Fibroblast of skin of abdomen (primary cell): ENCODE data around the gene IL17D.

Experiments used
- DNase-seq: peaks from one replicate; pipeline ENCODE4 v3.0.0-alpha.2; 2013

Gene IL17D

DNA sequence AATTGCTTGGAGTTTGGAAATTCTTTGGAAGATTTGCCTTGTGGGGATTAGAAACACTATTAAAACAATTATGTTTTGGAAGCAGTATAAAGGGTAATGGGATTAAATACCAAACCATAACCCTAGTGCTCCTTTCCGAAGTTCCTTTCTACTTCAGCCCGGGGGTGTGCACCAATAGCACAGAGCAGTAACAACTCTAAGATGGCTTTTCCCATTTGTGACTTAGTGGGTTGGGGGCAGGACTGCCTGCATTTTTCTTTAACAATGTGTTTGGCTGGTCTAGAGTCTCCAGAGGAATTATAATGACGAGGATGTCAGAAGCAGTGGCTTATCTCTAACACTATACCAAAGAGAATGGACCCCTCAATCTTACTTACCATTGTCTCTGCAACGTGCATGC lies 11.9 kb upstream of the IL17D start:
- no peak for DNase-seq

DNA sequence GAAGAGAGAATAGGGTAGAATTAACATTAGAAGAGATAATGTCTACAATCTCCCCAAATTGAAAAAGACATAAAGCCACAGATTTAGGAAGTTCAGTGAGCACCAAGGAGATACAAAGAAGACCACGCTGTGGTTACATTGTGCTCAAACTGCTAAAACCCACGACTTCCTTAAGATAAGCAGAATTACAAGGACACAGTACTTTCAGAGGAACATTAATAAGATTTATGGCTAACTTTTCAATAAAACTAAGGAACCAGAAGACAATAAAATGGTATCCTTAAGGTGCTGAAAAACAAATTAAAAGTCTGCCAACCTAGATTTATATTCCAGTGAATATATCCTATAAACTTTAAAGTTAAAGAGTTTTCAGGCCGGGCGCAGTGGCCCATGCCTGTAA lies 7.4 kb upstream of the IL17D start:
- no peak for DNase-seq

DNA sequence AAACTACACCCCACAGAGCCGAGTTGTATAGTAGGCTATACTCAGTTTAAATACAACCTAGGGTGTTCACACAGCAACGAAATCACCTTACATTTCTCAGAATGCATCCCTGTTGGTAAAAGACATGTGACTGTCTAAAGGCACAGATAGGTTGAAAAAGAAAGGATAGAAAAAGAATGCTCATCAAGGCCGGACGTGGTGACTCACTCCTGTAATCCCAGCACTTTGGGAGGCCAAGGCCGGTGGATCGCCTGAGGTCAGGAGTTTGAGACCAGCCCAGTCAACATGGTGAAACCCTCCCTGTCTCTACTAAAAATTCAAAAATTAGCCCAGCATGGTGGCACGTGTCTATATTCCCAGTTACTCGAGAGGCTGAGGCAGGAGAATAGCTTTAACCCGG lies 3.8 kb upstream of the IL17D start:
- no peak for DNase-seq

DNA sequence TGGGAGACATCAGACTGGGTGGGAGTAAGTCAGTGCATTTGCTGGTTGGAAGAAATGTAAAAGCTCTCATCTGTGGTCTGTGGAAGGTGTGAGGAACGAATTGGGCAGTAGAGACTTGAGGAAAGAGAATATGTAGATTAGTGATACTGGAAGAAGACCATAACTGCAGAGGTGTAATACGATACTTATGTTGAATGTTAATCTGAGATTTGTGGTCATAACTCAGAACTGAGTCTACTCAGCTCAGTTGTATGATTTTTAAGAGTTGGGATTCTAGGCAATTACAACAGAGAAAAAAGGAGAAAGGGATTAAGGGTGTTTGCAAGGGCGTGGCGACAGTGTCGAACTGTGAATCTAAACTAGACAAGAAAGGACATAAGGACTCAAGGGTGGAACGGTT lies 3.2 kb upstream of the IL17D start:
- DNase-seq: no peak

DNA sequence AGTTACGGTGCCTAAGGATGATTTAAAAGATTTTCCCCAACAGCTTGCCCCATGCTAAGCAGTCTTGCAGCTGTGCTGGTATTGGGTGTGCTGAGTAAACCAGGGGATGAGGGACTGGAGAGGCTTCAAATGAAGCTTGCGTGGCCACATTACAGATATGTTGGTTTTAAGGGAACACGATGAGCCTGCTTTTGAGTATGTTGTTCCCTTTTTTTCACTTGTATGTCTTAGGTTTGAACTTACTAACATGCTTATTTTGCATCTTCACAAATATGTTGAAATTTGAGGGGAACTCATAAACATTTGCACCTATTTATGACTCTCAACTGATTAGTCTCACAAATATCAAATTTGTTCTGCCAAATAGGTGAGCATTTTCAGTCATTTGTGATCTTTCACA lies 2.0 kb upstream of the IL17D start:
- no peak for DNase-seq

DNA sequence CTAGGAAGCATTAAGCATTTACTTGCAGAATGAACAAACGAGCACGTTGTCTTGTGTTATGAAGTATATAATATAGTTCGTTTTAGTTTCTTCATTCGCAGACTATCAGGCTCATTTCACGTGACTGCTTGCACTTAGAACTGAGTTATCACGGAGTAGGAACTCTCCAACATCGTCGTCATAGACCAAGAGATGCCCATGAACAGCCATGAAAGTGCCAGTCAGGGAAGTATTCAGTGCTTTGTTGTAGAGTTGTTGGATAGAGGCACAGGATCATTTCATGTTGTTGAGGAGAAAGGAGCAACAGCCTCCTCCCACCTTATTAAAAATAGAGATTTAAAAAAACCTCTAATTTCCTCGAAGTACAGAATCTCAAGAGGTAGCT lies 977 bp upstream of the IL17D start:
- no peak for DNase-seq

DNA sequence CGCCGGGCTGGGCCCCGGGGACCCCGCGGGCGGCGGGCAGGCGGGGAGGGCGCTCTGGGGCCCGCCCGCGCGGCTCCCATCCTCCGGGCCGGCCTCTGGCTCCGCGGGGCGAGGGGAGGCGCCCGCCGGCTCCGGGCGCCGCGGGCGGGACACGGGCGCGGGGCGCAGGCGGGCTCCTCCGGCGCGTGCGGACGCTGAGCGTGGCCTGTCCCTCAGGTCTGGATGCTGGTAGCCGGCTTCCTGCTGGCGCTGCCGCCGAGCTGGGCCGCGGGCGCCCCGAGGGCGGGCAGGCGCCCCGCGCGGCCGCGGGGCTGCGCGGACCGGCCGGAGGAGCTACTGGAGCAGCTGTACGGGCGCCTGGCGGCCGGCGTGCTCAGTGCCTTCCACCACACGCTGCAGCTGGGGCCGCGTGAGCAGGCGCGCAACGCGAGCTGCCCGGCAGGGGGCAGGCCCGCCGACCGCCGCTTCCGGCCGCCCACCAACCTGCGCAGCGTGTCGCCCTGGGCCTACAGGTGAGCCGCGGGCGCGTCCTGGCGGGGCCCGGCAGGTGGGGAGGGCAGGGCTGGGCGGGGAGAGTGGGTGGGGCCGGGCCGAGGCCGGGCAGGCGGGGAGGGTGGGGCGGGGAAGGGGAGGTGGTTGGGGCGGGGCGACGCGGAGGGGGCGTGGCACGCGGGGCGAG lies 420 bp downstream of the IL17D start:
- DNase-seq: peak; percentile 79

DNA sequence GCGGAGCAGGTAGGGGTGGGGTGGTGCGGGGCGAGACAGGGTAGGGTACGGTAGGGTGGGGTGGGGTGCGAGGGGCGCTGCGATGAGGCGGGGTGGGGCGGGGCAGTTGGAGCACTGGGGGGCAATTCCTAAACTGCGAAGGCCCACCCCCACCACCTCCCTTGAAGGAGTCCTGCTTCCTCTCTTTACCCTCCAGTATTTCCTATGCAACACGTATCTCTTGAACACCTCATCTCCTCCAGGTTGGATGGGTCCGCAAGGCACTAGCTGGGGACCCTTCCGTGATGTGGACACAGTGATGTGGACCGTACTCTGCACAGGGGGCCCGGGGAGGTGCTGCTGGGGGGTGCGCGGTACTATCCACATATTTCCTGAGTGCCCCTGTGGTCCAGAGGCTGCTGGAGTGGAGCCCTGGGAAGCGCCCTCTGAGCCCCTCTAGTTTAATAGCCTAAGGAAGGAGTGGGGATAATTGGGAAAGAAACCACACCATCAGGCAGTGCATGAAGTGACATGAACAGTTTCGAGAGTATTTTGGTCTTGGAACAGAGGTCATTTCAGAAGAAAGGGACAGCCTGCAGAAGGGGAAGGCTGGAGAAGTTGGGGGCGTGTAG lies 1.1 kb downstream of the IL17D start:
- no peak for DNase-seq

DNA sequence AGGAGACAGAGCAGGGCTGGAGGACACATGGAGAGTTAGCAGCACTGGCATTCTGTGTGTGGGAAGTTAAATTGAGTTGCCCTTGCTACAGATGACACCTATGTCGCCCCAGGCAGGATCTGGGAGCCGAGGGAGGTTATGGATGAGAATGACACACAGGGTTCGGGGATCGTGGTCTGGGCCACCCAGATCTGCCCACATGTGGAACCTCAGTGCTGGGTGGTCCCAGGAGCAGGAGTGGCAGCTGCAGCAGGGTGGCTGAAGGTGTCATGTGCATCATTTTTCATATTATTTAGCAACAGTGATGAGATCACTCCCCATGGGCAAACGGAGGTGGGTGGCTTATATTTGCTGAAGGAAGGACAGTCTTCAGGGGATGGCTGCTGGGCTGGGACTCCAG lies 3.2 kb downstream of the IL17D start:
- no peak for DNase-seq

DNA sequence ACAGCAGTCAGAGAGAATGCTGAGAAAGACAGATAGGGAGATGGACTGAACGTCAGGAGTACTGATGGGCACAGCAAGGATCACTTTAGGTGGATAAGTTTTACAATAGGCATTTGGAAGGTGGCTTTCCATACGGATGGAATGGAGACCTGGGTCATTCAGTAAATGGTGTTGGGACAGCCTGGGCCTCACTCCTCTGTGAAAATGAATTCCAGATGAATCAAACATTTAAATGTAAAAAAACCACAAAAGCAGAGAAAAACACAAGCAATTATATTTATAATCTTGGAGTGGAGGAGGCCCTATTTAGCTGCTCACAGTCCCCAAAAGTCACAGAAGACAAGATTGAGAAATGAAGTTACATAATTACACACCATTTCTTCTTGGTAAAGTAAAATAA lies 4.7 kb downstream of the IL17D start:
- DNase-seq: no peak

DNA sequence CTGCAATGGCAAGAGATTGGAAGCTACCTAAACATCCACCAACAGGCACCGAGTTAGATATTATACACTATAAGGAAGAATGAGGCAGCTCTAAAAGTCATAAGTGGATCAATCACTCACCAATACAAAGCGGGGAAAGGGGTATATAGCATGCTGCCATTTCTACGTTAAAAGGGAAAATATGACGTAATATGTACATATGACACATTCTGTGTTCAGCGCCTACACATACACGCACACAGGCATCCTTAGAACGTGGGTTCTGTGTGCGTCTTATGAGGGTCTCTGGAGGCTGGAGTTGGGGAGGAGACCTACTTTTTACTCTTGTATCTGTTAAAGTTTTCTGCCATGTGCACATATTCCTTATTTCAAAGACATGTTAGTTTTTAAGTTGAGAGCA lies 5.9 kb downstream of the IL17D start:
- no peak for DNase-seq

DNA sequence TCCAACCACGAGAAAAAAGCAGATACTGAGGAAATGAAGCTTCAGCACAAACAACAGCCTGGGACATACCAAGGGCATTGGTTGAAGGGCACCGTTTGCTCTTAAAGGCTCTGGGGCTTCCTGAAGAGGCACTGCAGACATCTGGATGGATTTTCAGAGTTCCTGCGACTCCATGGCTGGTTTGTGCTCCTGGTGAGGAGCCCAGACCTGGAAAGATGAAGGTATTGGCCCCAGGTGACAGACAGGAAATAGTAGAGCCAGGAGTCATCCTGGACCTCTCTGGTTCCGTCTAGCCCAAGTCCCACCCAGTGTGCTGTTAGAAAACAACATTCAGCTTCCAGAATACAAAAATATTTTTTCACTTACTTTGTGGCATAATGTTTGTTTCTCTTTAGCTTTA lies 6.3 kb downstream of the IL17D start:
- no peak for DNase-seq

DNA sequence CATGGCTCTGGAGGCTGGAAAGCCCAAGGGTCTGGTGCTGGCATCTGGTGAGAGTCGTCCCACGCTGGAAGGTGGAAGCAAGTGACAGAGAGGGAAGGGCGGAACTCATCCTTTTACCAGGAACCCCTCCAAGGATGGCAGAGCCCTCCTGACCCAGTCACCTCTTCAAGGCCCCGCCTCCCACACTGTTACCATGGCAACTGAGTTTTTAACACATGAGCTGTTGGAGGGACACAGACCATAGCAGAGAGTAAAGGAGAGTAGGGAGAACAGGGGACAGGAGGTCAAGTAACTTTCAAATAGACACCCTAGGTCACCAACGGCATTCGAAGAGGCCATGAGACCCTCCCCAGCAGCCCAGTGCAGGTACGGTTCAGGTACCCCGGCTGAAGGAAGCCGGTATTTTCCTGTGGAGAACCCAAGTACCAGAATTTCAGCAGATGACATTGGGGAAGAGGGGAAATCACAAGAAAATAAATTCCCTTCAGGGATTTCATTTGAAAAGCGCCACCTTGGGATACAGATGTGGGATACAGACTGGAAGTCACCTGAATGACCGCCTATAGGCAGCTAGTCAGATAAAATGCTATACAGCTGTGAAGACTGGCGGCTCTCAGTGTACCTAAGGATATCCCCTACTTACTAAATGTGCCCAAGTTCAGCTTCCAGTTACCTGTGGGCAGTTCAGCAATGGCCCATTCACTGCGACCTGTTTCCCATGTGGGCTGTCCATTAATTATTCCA lies 8.0 kb downstream of the IL17D start:
- no peak for DNase-seq

DNA sequence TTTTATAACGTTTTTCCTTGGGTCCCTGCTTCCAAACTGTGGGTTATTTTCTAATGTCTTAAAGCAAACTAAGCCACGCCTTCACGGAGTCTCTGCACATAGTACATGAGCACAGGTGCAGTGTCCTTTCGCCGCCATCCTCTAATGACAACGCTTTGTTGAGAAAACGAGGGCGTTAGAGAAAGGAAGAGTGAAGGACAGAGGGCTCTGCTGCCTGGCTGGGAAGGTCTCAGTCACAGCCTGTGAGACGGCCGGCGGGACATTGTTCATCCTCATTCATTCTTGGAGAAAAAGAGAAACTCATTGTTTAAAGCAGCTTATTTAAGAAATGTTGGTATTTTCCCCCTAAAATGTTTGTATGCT lies 9.5 kb downstream of the IL17D start:
- no peak for DNase-seq

DNA sequence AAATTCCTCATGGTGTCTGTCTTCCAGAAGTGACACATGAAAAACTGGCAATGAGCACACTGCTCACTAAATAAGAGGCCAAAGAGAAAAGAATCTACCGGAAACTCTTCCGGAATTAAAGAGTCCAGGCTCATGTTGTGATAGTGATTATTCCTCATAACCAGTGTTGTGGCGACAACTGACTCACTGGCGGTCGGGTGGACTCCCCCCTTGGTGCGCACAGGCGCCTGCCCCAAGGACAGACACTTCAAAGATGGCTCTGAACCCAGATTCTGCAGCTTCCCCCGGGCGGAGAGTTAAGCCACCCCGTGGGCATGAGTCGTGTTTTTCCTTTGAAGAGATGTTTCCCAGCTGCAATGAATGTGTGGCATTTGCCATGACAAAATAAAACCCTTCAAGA lies 10.3 kb downstream of the IL17D start:
- peak; percentile 52 for DNase-seq

DNA sequence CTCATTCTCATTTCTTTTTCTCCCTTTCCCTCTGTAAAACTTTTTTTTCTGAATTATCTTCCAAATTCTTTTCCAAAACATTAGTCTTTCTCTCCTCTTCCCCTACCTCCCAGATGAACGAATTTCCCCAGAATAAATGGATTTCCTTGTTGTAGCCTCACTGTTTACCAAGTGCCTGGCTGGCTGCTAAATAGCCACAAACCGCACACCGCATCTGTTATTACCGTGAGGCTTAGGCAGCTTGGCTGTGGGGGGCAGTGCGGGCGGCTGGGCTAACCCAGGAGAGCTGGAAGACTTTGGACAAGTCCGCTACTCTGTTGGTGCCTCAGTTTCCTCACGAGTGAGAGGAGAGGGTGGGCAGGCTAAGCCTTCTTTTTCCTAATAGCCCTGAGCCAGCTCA lies 10.7 kb downstream of the IL17D start:
- no peak for DNase-seq

DNA sequence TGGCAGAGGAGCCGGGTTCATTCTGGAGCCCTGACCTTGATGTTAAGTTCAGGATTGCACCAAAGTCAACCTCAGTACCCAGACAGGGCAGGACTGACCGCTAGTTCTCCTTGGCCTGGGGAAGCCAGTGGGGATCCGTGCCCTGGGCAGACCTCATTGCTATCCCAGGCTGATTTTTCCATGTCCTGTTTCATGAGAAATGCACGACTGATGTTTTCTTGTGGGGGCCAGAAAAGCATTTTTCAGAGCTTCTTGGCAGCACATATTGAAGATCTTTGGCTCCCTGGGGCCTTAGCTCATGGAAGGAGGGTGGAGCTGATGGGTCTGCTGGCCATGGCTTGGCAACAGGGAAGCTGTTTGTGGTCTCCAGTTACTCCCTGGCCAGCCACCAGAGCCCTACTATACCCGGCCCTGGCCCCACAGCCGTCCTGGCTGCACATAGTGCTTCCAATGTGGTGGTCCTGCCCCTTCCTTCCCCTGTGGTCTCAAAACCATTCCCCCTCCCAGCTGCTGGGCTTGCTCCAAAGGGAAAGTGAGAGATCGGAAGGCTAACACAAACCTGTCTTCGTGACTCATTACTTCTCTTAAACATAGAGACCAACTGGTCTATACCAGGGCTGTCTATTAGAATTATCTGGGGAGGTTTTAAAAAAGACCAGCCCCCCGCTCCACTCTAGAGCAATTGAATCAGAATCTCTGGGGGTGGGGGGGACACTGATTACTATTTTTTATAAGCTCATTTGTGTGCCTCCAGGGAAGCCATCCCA lies 11.2 kb downstream of the IL17D start:
- peak; percentile 74 for DNase-seq

DNA sequence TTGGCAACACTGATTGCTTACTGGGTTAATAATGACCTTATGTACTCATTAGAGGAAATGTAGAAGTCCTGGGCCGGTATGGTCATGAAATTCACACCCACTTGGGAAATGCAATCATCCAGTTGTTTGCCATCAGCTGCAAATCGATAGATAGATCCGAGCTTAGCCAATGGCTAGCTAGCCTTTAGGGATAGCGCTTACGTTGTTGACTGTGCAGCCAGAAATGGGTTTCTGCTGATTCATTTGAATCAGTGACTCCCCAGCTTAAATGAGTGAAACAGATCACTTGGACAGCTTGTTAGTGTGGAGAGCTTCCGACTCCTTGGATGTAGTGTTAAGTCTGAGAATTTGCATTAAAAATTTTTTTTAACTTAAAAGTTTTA lies 11.8 kb downstream of the IL17D start:
- no peak for DNase-seq

DNA sequence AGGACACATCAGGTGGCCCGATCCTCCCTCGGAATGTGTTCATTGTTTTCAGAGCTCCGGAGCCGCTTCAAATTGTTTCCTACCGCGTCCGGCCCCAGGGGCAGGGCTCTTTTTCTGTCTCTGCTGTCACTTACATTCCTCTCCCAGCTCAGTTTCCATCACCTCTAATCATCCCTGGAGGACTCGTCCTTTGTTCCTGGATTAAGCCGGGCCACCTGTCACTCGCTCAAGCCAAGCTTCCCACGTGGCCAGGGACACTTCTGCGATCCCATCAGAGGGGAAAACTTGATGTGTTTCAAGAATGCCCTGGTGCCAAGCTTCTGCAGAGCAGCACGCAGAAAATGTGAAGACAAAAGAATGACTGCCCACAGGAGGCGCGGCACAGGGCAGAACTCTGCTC lies 13.5 kb downstream of the IL17D start:
- no peak for DNase-seq

DNA sequence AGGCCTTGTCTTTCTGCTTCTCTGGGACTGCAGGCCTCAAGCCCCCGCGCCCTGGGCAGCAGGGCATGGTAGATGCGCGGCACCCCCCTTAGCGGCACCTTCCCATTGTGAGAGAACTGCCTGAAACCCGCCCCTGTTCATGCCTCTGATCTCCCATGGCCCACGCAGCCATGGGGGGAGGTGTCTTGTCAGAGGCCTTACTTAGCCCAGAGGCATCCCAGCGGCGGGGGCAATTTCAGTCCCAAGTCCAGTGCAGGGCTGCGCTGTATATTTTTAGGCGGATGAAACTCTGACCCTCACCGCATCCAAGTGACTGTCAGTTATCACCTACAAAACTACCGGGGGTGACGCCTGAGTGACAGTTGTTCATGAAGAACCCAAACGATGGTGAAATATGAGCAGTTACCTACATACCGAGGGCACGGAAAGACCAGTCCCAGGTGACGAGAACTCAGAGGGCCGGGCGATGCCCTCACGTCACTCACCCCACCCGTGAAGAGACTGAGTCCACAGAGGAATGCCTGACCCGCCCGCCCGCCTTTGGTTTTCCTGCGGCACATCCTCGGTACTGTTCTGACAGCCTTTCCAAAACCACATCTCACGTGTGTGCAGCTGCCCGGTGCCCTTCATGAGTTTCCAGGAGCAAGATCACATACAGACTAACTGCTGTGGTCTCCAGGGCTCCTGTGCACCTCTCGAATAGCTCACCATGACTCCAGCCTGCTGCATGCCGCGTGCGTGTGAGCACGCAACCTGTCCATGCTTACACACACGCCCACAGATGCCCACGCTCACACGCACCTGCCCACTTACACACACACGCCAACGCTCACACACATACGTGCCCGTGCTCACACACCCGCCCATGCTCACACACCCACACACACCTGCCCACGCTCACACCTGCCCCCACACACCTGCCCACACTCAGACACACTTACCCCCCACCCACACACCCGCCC lies 14.4 kb downstream of the IL17D start:
- no peak for DNase-seq

DNA sequence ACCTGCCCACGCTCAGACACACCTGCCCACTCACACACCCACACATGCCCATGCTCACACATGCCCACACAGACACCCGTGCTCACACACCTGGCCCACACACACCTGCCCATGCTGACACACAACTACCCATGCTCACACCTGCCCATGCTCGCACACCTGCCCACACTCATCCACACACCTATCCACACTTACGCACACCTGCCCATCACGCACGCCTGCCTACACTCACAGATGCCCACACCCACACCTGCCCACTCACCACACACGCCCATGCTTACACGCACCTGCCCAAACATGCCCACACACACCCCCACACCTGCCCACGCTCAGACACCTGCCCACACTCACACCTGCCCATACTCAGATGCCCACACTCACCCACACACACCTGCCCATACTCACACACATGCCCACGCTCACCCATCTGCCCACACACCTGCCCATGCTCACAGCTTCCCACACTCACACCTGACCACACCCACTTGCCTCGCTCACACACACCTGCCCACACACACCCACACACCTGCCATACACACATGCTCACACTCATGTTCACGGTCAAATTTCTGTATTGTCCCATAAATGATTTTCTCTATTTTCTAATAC lies 15.6 kb downstream of the IL17D start:
- no peak for DNase-seq

DNA sequence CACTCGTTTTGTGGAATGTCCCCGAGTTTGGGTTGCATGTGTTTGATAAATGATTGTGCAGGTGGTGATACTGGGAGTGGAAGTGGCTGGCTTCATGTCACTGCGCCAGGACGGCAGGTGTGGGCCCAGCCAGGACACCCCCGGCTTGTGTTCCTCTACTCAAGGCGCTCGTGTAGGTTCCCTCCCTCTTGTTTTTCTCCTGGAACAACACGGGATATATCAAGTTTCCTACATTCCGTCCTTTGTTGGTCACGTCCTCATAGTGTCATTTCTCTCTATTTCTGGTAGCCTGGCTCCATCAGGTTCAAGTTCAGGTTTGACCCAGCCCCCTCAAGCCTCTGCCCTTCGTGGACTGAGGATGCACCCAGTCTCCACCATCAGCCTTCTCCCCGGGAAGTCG lies 16.3 kb downstream of the IL17D start:
- no peak for DNase-seq
